G401.6 (cell line): Measurements from ENCODE around the gene CBX2.

Source experiments
- FAIRE-seq: peaks from 2 replicates; lab custom pipeline; 2012; peaks lifted over from hg19 to GRCh38; lab: Jason Lieb, UNC

CBX2 gene

GRCh38 chr17:79777894-79778503 is at the start of gene CBX2:
TSS of gene CBX2 (plus strand) at chr17:79778148. CDS start at chr17:79778236, 88 bp downstream.
- no peak for FAIRE-seq

- FAIRE-seq, result peak; percentile 84
Observed at GRCh38 chr17:79728169-79728907, 49.6 kb upstream of the CBX2 start.

- no peak for FAIRE-seq
Observed at GRCh38 chr17:79728908-79729471, 49.0 kb upstream of the CBX2 start.

GRCh38 chr17:79729761-79730160 is 48.2 kb upstream of the CBX2 start:
- FAIRE-seq, result no peak

- no peak for FAIRE-seq
Observed at GRCh38 chr17:79730437-79730768, 47.5 kb upstream of the CBX2 start.

GRCh38 chr17:79730769-79731483 is 47.0 kb upstream of the CBX2 start, which contains the start of gene ENPP7:
TSS of gene ENPP7 (plus strand) at chr17:79730943. CDS start at chr17:79731140, 197 bp downstream.
- FAIRE-seq, result no peak

DNA sequence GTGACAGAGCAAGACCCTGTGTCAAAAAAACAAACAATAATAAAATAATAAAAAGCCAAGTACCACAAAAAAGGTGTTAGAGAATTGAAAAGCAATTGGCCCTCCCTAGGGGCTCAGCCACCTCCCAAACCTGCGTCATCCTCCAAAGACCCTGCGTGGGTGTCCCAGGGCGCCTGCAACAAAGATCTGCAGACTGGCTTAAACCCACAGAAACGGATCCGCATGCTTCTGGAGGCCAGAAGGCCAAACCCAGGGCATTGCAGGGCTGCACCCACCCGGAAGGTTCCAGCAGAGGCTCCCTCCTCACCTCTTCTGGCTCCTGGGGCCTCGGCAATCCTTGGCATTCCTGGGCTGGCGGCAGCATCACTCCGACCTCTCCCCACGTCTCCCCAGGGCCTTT is 45.7 kb upstream of the CBX2 start:
- no peak for FAIRE-seq

DNA sequence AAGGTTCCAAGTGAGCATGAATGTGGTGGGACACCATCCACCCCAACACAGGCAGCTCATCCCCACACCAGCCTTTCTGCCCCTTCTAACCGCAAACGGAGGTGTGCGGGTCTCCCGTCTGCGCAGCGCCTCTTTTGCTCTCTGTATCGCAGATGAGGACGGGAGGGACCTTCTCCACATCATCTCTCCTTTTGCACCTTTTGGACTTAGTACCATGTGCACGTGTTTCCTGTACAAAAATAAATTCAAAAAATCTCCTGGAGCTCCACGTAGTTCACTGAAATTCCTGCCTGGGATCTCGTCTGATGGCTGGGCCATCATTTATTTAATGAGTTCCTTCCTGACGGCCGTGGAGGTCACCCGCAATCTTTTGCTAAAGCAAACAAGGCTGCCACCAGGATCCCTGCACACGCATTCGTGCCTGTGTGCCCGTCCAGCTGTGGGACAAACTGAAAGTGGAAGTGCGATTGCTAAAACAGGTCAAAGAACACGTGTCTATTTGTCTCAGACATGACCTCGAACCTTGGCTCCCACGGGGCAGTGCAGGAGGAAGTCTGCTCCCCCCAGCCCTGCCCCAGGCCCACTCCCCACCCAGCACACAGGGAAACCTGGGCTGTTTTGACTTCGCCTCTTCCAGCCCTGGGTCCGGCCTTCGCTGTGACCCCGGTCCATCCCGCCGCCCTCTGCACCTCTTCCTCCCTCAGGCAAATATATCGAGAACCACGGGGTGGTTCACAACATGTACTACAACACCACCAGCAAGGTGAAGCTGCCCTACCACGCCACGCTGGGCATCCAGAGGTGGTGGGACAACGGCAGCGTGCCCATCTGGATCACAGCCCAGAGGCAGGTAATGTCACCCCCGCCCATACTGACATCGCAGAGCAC is 44.9 kb upstream of the CBX2 start:
- FAIRE-seq, result no peak

- FAIRE-seq, result no peak
Observed at GRCh38 chr17:79733692-79734070, 44.3 kb upstream of the CBX2 start.

GRCh38 chr17:79735096-79735495 is 42.9 kb upstream of the CBX2 start:
- no peak for FAIRE-seq

DNA sequence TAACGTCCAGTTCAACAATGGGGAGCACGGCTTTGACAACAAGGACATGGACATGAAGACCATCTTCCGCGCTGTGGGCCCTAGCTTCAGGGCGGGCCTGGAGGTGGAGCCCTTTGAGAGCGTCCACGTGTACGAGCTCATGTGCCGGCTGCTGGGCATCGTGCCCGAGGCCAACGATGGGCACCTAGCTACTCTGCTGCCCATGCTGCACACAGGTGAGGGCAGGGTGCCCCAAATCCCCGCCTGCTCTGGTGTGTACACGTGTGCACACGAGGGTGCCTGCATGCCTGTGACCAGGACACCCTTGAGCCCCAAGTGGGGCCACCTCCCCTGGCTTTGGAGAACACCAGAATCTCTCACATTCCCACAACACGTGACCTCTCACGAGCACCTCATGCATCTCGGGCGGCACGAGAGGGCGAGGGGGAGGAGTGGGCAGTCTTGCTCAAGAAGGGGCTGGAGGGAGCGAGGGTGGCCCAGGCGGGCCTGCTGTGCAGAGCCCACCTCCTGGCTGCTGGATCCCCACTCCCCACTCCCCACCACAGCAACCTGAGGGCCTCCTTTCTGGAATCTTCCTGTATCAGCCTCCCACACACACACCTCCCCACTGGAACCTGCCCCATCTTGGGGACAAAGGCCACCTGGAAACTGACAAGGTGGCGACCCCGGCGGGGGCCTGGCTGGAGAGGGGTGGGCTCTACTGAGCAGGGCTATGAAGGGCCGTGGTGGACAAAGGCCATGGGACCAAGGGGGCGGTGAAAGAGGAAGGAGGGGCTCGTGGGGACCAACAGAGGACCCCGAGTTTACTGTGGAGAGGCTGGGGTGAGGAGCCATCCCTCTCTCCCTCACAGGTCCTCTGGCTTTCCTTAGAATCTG is 40.7 kb upstream of the CBX2 start:
- FAIRE-seq, result no peak

DNA sequence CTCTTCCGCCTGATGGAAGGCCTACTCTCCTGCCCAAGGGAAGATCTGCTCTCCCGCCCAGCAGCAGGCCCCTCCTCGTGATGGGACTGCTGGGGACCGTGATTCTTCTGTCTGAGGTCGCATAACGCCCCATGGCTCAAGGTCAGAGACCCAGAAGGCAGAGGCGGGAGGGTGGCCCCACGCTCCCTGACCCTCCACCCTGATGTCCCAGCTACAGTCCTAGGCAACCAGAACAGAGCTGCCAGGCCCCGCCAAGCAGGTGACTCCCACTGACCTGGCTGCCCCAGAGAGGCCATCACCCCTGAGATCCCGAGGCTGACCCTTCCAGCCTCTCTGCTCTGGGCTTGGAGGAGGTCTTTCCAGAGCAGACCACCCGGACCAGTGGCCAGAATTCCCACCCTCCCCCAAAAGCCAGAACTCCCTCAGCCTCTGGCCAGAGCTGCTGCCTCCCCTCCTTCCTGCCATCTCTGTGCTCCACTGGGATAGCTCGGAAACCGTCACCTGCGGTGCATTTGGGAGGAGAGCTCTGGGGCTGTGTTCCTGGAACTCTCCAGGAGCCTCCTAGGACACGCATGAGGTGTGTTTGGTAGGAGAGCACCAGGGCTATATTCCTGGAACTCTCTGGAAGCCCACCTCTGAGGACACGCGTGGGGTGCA is 39.9 kb upstream of the CBX2 start:
- FAIRE-seq, result no peak

- no peak for FAIRE-seq
Observed at GRCh38 chr17:79738643-79739042, 39.3 kb upstream of the CBX2 start.

DNA sequence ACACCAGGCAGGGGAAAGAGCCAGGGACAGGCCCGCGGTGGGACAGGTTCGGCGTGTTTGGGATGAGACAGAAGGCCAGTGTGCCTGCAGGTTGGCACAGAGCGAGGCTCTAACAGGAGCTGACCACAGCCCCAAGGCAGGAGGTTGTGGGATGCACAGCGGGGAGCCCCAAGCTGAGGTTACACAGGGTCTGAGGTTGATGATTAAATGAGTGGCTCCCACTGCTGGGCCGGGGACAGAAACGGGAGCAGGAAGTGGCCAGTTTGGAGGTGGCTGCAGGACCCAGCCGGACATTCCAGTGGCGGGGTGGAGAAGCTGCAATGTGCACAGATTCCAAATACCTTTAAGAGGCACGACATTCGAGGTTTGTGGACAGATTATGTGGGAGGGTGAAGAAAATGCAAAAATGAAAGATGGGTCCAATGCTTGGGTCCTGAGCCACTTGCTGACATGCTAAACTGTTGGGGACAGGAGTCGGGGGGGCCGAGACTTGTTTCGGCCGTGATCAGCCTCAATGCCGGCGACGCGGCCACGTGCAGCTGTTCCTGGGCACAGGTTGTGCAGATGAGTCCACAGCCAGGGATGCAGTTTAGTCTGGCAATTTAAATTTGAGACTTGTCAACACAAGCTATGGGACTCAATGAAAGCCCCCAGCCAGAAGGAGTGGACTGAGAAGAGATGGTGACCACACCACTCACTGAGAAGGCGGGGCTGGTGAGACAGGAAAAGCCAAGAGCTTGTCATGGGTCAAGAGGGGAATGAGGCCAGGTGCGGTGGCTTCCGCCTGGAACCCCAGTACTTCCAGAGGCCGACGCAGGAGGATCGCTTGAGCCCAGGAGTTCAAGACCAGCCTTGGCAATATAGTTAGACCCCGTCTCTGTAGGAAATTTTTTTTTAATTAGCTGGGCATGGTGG is 38.5 kb upstream of the CBX2 start:
- FAIRE-seq, result no peak

DNA sequence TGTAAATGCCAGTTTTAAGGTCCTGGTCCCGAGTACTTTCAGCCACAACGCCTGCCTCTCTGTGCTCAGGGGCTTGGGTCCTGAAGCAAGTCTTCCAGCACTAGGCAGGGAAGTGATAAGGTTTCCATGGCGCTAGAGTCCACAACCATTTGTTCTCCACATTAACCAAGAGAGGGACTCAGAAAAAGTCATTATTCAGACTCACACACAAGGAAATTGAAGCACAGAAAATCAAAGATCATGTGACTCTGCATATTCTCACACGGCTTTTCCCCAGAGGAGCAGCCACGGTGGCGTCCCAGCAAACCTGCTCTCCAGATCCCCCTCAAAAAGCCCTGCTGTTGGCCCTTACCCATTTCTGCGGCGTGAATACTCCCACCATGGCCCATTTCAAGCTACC is 37.5 kb upstream of the CBX2 start:
- FAIRE-seq, result no peak

- FAIRE-seq, result no peak
Observed at GRCh38 chr17:79741401-79741750, 36.6 kb upstream of the CBX2 start.

- no peak for FAIRE-seq
Observed at GRCh38 chr17:79741751-79742588, 36.0 kb upstream of the CBX2 start.

DNA sequence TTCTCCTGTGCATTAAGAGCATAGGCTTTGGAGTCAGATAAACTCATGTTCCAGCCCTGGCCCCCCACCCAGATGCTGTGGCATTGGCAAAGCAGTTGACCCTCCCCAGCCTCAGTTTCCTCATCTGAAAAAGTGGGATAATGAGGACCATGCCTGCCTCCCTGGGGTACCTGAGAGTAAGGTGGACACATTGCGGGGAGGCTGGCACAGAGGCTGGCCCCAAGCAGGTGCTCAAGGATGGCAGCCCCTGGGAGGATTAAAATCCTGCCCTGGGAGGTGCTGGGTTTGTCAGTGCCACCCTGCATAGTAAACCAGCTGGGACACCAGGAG is 35.4 kb upstream of the CBX2 start:
- no peak for FAIRE-seq

DNA sequence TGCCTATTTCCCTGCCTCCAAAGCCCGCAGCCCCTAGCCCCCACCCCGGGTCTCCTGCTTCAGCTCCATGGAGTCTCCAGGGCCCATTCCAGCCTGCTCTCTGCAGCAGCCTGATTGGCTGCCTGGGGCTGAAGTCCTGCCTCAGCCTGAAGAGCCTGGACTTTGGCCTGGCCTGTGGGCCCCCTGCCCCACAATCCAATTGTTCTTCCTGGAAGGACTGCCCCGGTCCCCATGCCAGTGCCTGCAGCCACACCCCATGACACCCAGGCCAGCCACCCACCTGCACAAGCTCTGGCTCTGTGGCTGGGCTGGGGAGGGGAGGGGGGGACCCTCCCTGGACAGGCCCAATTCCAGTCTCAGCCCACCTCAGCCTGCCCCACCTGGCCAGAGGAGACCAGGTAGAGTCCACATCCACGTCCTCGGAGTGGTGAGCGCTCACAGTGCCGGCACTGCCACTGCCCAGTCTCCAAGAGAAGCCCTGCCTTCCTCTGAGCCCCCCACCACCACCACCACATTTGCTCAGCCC is 34.9 kb upstream of the CBX2 start:
- no peak for FAIRE-seq
